ENCODE results near the gene LY6G5C.

GRCh38 chr6:31690231-31691077, 9.6 kb upstream of the LY6G5C start:
- TF ChIP-seq POLR2A (IDR thresholded peaks at IDR 0.05): no peak
- TF ChIP-seq, protein P1, sequence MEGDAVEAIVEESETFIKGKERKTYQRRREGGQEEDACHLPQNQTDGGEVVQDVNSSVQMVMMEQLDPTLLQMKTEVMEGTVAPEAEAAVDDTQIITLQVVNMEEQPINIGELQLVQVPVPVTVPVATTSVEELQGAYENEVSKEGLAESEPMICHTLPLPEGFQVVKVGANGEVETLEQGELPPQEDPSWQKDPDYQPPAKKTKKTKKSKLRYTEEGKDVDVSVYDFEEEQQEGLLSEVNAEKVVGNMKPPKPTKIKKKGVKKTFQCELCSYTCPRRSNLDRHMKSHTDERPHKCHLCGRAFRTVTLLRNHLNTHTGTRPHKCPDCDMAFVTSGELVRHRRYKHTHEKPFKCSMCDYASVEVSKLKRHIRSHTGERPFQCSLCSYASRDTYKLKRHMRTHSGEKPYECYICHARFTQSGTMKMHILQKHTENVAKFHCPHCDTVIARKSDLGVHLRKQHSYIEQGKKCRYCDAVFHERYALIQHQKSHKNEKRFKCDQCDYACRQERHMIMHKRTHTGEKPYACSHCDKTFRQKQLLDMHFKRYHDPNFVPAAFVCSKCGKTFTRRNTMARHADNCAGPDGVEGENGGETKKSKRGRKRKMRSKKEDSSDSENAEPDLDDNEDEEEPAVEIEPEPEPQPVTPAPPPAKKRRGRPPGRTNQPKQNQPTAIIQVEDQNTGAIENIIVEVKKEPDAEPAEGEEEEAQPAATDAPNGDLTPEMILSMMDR (IDR thresholded peaks at IDR 0.05): no peak
- TF ChIP-seq POLR2AphosphoS5 (IDR thresholded peaks at IDR 0.05): no peak
